ENCODE results near the gene HCRTR2.

- TF ChIP-seq CTCF (IDR thresholded peaks at IDR 0.05): no peak
- TF ChIP-seq EP300 (IDR thresholded peaks at IDR 0.05): no peak
Measured at GRCh38 chr6:55286824-55287223, 112.5 kb downstream of the HCRTR2 start.
